Activated CD4-positive, alpha-beta memory T cell treated with anti-CD3 and anti-CD28 coated beads, Interleukin-2, amount 10 ng/mL, durations not matched to agents 7 days and 5 days (primary cell): Measurements from ENCODE around the gene FABP3. TPM values are rescaled to one million over a fixed set of nuclear protein-coding genes. Genes with fewer than 3 reads are reported as not detected.

Experiments
- CTCF ChIA-PET: fragments of 350-600 bp; sonication (Branson Sonifier 250); formaldehyde crosslinking; loops from one replicate; lab custom pipeline; 2021; ENCODE audit warnings: antibody characterized with exemption, inconsistent platforms; lab: Charles Lee
- POLR2A ChIA-PET: fragments of 350-600 bp; sonication (Branson Sonifier 250); formaldehyde crosslinking; loops from one replicate; lab custom pipeline; 2021; ENCODE audit warnings: antibody characterized with exemption; lab: Charles Lee
- DNase-seq: peaks from one replicate; pipeline ENCODE4 v3.0.0-alpha.2; 2020
- H3K27ac Mint-ChIP-seq: one replicate; pipeline ENCODE4 v1.8.0; 2021; ENCODE audit warnings: mild to moderate bottlenecking, mixed read lengths
- H3K27me3 Mint-ChIP-seq: one replicate; pipeline ENCODE4 v1.8.0; 2021; ENCODE audit warnings: mixed read lengths
- H3K36me3 Mint-ChIP-seq: one replicate; pipeline ENCODE4 v1.8.0; 2021; ENCODE audit warnings: low read depth, mixed read lengths
- H3K4me1 Mint-ChIP-seq: one replicate; pipeline ENCODE4 v1.8.0; 2021; ENCODE audit warnings: mixed read lengths
- H3K4me3 Mint-ChIP-seq: one replicate; pipeline ENCODE4 v1.8.0; 2021; ENCODE audit warnings: mild to moderate bottlenecking, mixed read lengths
- H3K9me3 Mint-ChIP-seq: one replicate; pipeline ENCODE4 v1.8.0; 2021; ENCODE audit warnings: mixed read lengths
- total RNA-seq, 2 experiments: library from RNA; stranded (reverse); gene quantifications; one replicate each; pipeline ENCODE4 v1.2.3, GENCODE V29; 2021

The FABP3 gene
- total RNA-seq, 2 experiments from 2014 or later: not detected

DNA sequence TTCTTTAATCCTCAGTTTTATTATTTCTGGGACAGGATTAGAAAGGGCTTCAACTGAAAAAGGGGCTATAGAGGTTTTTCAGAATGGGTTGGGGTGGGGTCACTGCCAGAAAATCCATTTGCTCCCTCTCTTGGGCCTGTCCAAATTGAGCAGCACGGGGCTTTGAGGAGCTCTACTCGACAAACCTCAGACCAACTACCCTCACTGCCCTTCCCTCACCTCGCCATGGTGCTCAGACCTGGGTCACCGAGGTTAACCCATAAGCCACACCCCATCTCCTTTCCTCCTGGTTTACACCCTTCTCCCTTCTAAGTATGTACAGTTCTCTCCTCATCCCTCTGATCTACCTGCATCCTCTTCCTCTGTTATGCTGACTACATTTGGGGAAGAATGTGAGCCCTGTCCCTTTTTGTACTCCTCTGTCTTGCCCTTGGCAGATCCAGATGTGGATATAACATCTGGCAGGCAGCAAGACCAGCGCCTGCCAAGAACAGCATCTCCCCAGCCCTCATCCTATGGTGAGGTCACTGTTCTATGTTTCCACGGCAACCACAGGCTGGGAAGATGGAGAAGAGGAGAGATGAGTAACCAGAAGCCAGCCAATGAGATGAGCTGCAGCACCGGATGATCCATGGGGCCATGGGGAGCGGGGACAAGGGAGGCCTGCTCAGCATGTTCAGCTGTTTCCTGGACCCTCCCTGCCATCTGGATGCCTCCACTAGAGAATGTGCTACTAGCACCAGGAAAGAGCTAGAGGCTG lies 3.7 kb upstream of the FABP3 start:
- Mint-ChIP-seq H3K27me3 (peaks cover 13% of the 10 kb centered on the region), H3K9me3 (no peaks in the 10 kb centered on the region), H3K27ac (no peak overlapping the region), H3K4me3 (no peak overlapping the region), H3K36me3 (peaks cover 3% of the 10 kb centered on the region), H3K4me1 (peaks cover 17% of the 10 kb centered on the region)
- POLR2A ChIA-PET: no interaction called here
- CTCF ChIA-PET: no interaction called here
- DNase-seq: no peak

DNA sequence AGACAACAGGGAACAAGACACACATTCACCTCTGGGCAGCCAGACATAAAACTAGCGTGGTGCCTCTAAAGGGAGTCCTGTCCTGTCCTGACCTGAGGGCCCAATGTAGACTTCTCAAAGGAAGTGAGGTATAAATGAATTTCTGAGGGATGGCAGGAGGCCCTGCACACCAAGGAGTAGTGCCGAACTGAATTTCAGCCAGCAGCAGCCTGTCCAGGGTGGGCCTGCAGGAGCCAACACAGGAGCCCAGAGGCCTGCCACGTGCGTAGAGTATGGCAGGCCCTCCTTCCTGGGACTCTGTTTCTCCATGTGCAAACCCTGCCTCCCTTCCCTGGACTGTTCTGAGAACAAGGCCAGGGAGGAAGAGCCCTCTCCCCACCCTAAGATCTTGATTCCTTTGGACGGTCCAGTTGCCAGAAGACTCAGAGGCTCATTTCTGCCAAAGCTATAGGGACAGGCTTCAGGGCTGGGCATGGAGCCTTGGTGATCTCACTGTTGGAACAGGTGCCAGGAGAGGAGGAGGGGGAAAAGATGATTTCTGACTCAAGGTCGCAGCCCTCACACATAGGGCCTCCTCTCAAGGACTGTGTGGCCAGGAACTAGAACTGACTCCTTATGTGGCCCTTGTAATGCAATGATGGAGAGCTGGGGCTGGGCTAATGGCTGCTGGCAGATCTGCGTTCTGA lies 1.8 kb upstream of the FABP3 start:
- Mint-ChIP-seq H3K27ac (no peak overlapping the region), H3K4me1 (peaks cover 17% of the 10 kb centered on the region), H3K36me3 (peaks cover 3% of the 10 kb centered on the region), H3K9me3 (no peaks in the 10 kb centered on the region), H3K27me3 (peaks cover 13% of the 10 kb centered on the region), H3K4me3 (no peak overlapping the region)
- CTCF ChIA-PET: interaction anchor here (1.4 to 1.5 kb wide), 2 partner anchors 9 to 174 kb away, joined by 3 to 8 read pairs; no protein-coding TSS in a partner anchor
- POLR2A ChIA-PET: interaction anchor here (0.6 kb wide), 1 partner anchor 35 kb away, joined by 3 read pairs; no protein-coding TSS in a partner anchor
- DNase-seq: no peak

DNA sequence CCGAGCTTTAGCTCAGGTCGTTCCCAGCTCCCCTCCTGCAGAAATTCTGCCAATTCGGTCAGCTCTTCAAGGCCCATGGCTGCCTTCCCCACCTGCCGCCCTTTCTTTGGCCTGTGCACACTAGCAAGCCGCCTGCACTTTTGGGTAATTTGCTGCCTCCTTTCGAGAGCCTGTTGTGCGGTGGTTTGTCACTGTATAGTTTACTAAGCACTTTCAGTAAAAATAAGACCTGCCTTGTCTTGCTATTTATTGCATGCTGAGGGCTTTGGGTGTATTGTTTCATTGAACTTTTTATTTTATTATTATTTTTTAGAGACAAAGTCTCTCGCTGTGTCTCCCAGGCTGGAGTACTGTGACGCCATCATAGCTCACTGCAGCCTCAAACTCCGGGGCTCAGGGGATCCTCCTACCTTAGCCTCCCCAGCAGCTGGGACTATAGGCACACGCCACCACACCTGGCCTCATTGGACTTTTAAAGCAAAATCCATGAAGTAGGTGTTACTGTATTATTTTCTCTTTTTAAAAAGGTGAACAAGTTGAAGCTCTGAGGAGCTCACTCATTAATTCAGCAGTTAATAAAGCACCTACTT lies 1.1 kb upstream of the FABP3 start:
- POLR2A ChIA-PET: no interaction called here
- no peak for DNase-seq
- CTCF ChIA-PET: interaction anchor here (0.8 to 1.5 kb wide), 5 partner anchors 9 to 189 kb away, joined by 3 to 10 read pairs (median 3); no protein-coding TSS in a partner anchor
- H3K36me3 Mint-ChIP-seq: peaks cover 3% of the 10 kb centered on the region
- peaks cover 13% of the 10 kb centered on the region for H3K27me3 Mint-ChIP-seq
- H3K4me3 Mint-ChIP-seq: peak overlapping the region; percentile 42
- peaks cover 17% of the 10 kb centered on the region for H3K4me1 Mint-ChIP-seq
- no peaks in the 10 kb centered on the region for H3K9me3 Mint-ChIP-seq
- H3K27ac Mint-ChIP-seq: no peak overlapping the region

DNA sequence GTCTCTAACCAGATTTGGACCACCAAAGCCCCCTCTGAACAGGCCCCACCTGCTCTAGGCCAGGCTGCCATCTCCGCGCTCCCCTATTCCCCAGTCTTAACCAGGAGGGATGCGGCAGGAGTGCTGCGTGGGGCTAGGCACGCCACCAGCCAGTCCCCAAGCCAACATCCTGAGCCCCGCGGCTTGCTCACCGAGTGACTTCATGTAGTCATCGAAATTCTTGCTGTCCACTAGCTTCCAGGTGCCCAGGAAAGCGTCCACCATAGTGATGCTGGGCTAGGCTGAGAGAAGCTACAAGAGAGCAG lies 173 bp downstream of the FABP3 start:
- ChIA-PET CTCF (interaction anchor here (1.4 kb wide), 2 partner anchors 22 to 50 kb away, joined by 5 to 10 read pairs; no protein-coding TSS in a partner anchor), POLR2A (interaction anchor here (1.3 kb wide), 1 partner anchor 76 kb away, joined by 4 read pairs; the partner anchor contains the start of genes SNRNP40 and ZCCHC17)
- Mint-ChIP-seq H3K27ac (no peak overlapping the region), H3K4me1 (peaks cover 17% of the 10 kb centered on the region), H3K36me3 (peaks cover 3% of the 10 kb centered on the region), H3K27me3 (peaks cover 11% of the 10 kb centered on the region), H3K9me3 (no peaks in the 10 kb centered on the region), H3K4me3 (no peak overlapping the region)
- no peak for DNase-seq

DNA sequence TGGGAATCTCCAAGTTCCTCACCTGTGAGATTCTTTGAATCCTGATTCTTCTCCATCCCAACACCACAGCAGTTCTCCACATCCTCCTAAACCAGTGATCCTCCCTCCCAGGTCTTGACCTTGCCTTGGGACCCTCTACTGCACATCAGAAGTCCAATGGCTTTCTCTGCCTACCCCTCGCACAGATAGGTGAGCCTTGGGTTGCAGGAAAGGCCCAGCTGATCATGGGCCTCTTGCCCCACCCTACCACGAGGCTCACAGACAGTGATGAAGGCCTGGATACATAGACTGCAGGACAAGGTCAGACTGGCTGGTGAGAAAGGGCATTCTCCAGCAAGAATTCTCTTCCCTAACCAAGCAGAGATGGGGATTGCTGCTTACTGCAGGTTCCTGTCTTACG lies 825 bp downstream of the FABP3 start:
- POLR2A ChIA-PET: no interaction called here
- no peak for DNase-seq
- Mint-ChIP-seq H3K4me1 (peaks cover 17% of the 10 kb centered on the region), H3K4me3 (no peak overlapping the region), H3K36me3 (peaks cover 3% of the 10 kb centered on the region), H3K9me3 (no peaks in the 10 kb centered on the region), H3K27me3 (peaks cover 11% of the 10 kb centered on the region), H3K27ac (no peak overlapping the region)
- CTCF ChIA-PET: interaction anchor here (1.2 to 1.4 kb wide), 3 partner anchors 22 to 177 kb away, joined by 3 to 6 read pairs (median 3); no protein-coding TSS in a partner anchor

DNA sequence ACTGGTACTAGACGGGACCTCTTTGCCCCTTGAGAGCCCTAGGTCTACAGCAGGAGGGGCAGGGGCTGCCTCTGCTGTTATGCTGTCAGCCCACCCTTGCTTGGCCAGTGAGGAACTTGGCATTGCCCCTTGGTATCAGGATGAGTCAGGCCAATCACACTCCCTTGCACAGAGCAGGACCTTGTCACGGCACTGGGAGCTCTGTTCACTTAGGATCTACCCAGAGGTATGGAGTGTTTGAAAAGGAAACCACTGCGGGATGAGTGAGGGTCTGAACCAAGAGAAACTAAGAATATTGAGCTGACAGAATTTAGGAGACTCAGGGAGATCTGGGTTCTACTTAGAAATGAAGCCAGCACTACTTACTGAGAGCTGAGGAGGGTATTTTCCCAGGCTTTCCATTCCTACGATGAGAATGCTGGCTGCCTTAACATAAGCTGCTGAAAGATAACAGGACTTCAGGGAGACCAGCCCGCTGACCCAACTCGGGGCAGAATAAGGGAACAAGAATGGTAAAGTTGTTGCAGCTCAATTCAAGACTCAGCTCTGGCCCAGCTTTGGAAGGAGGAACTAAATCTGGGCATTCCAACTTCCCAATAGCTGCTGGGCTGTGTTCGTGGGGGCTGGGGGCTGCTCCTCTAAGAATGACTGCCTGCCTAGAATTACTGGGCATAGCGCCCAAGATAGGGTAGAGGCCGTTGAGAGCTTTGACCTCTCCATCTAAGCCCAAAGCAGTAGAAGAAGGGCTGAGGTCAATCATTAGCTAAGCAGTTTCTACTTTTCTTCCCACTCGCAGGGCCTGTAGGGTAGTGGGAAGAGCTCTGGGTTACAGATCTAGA lies 1.5 kb downstream of the FABP3 start:
- Mint-ChIP-seq H3K27ac (no peak overlapping the region), H3K4me1 (peaks cover 13% of the 10 kb centered on the region), H3K4me3 (no peak overlapping the region), H3K9me3 (no peaks in the 10 kb centered on the region), H3K36me3 (peaks cover 3% of the 10 kb centered on the region), H3K27me3 (peaks cover 11% of the 10 kb centered on the region)
- ChIA-PET CTCF (interaction anchor here (1.2 to 1.4 kb wide), 3 partner anchors 23 to 178 kb away, joined by 3 to 6 read pairs (median 3); no protein-coding TSS in a partner anchor), POLR2A (no interaction called here)
- no peak for DNase-seq

DNA sequence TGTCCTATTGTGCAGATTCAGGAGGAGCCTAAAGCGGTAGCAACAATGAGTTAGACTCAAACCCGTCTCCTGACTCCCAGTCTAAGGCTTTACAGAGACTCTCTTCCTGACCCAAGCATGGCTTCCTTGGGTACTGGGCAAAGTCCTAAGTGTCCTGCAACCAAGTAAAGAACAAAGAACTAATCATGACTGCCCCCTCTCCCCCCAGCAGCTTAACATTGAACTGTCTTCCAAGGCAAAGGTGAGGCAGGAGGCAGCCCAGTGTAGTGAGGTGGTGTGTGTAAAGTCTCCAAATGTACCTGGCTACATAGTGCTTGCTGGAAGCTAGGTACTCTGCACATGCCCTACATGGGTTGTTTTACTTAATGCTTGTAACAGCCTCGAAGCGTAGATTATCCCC lies 2.3 kb downstream of the FABP3 start:
- ChIA-PET POLR2A (no interaction called here), CTCF (no interaction called here)
- no peak for DNase-seq
- Mint-ChIP-seq H3K27ac (no peak overlapping the region), H3K4me1 (peaks cover 13% of the 10 kb centered on the region), H3K9me3 (no peaks in the 10 kb centered on the region), H3K36me3 (peaks cover 3% of the 10 kb centered on the region), H3K4me3 (no peak overlapping the region), H3K27me3 (peaks cover 11% of the 10 kb centered on the region)

DNA sequence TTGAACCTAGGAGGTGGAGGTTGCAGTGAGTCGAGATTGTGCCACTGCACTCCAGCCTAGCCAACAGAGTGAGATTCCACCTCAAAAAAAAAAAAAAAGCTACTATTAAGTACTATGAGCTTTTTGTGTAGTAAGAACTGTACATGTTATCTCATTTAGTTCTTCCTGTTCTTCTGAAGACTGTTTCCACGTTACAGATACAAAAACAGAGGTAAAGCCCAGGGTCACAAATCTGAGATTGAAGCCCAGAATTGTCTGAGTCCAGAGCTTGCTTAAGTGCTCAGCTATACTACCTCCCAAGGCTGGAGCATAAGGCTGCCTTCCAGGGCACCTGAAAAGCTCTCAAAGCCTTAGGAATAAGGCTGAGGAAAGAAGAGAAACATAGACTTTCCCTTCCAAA lies 2.9 kb downstream of the FABP3 start:
- no peak for DNase-seq
- Mint-ChIP-seq H3K27ac (no peak overlapping the region), H3K4me1 (peaks cover 13% of the 10 kb centered on the region), H3K4me3 (no peak overlapping the region), H3K9me3 (no peaks in the 10 kb centered on the region), H3K36me3 (peaks cover 5% of the 10 kb centered on the region), H3K27me3 (peaks cover 11% of the 10 kb centered on the region)
- ChIA-PET POLR2A (interaction anchor here (0.5 kb wide), 1 partner anchor 1887 kb away, joined by 3 read pairs; no protein-coding TSS in a partner anchor), CTCF (no interaction called here)

DNA sequence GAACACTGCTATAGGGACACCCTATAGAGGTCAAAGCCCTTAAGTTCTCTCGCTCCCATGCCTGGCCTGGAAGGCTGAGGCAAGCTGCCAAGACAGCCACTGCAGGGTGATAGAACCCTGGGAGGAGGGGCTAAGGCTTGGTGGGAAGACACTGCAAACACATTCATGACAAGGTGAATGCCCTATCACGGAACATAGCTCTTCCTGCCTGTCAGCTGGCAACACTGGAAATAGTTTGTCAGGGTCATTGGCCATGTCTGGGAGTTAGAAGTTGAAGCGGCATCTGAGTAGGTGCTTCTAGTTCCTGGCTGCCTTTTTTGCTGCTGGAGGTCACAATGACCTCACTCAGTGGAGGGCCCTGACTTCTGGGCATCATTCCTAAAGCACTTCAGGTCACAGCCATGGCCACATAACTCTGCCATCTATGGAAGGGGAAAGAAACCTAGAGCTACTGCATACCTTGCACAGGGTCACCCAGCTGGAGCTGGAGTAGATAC lies 4.2 kb downstream of the FABP3 start:
- Mint-ChIP-seq H3K9me3 (no peaks in the 10 kb centered on the region), H3K27ac (no peak overlapping the region), H3K27me3 (peaks cover 9% of the 10 kb centered on the region), H3K36me3 (peaks cover 11% of the 10 kb centered on the region), H3K4me1 (peaks cover 10% of the 10 kb centered on the region), H3K4me3 (no peak overlapping the region)
- CTCF ChIA-PET: interaction anchor here (1.3 kb wide), 1 partner anchor 26 kb away, joined by 4 read pairs; no protein-coding TSS in a partner anchor
- POLR2A ChIA-PET: no interaction called here
- no peak for DNase-seq

DNA sequence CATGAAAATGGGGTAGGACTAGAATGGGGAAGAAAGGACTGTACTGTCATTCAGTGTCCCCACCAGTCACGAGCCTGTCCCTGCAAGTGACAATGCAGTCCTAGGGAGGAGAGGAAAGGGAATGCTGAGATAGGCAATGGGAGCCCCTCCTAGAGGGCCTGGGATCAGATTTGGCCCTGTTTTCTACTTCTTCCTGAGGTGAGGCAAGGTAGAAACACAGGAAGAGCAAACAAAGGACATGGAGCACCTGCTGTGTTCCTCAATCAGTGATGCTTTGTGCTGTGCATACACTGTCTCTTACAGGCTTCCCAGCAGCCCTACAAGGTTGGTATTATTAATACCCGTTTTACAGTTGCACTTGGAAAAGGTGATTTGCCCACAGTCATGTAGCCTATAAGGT lies 6.1 kb downstream of the FABP3 start:
- H3K27ac Mint-ChIP-seq: no peak overlapping the region
- DNase-seq: no peak
- no peaks in the 10 kb centered on the region for H3K4me1 Mint-ChIP-seq
- H3K9me3 Mint-ChIP-seq: no peaks in the 10 kb centered on the region
- POLR2A ChIA-PET: no interaction called here
- H3K36me3 Mint-ChIP-seq: peaks cover 8% of the 10 kb centered on the region
- H3K27me3 Mint-ChIP-seq: no peaks in the 10 kb centered on the region
- no peak overlapping the region for H3K4me3 Mint-ChIP-seq
- CTCF ChIA-PET: no interaction called here

DNA sequence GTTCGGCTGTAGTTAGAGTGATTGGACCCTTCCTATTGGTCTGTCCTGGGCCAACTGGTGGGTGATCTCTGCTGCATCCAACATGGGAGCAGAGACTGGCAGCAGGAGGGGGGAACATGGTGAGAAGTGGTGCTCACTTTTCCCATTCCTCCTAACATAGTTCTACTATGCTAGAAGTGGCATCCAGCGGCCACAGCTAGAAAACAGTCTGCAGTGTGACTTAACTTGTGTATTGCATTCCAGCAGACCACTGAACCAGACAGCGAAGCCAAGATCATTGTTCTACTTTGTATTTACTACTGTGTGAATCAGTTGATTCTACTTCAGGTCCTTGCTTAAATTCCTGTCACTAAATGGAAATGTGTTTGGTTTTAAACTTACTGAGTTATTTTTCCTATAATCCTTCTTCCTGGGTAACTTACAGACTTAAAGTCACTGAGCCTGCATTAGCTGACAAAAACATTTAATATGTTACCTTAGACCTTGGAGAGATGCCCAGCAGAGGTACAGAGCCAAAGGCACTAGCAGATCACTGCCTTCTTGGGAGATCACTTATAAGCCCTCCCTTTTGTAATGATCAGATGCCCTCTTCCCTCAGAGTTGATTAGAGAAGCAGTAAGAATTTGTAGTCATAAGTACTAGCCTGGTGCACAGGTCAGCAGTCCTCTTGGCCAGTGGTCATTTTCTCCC lies 8.2 kb downstream of the FABP3 start:
- H3K27ac Mint-ChIP-seq: no peak overlapping the region
- no peaks in the 10 kb centered on the region for H3K27me3 Mint-ChIP-seq
- H3K9me3 Mint-ChIP-seq: no peaks in the 10 kb centered on the region
- no peak overlapping the region for H3K4me3 Mint-ChIP-seq
- POLR2A ChIA-PET: no interaction called here
- peaks cover 8% of the 10 kb centered on the region for H3K36me3 Mint-ChIP-seq
- H3K4me1 Mint-ChIP-seq: no peaks in the 10 kb centered on the region
- no peak for DNase-seq
- CTCF ChIA-PET: no interaction called here

DNA sequence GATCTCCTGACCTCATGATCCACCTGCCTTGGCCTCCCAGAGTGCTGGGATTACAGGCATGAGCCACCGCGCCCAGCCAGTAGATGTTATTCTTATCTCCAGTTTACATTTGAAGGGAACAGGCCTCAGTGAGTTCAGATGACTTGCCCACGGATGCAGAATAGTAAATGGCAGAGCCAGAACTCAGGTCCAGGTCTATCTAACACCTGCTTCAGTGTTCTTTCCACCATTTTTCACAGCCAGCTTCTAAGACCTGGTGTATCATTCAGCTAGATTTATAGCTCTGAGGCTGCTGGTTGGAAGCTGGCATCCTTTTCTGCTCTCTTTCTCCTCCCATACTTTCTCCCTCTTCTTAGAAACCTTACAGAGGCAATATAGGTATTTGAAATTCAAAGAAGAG lies 10.8 kb downstream of the FABP3 start:
- Mint-ChIP-seq H3K4me1 (no peaks in the 10 kb centered on the region), H3K27me3 (no peaks in the 10 kb centered on the region)

More for the DNA sequence above, 10.8 kb downstream of the FABP3 start:
- DNase-seq: no peak
- Mint-ChIP-seq H3K4me3 (no peak overlapping the region), H3K27ac (no peak overlapping the region), H3K36me3 (peaks cover 20% of the 10 kb centered on the region), H3K9me3 (no peaks in the 10 kb centered on the region)
- CTCF ChIA-PET: interaction anchor here (0.9 to 1.6 kb wide), 3 partner anchors 11 to 33 kb away, joined by 3 to 5 read pairs (median 3); no protein-coding TSS in a partner anchor
- POLR2A ChIA-PET: interaction anchor here (0.6 kb wide), 1 partner anchor 410 kb away, joined by 3 read pairs; no protein-coding TSS in a partner anchor
